HG03139 (cell line): ENCODE data around the gene CEP97.
"Not testable (repeated sequence)": the region's sequence is repeated elsewhere in the genome, so short reads cannot be mapped to it uniquely, and the experiment has no call there.

Source experiments
- ATAC-seq: cut with Tn5 transposase; IDR thresholded peaks from one replicate; pipeline ENCODE4 v1.9.1; 2021; ENCODE audit not compliant: unreplicated experiment

The CEP97 gene

GRCh38 chr3:101724329-101725193 lies at the start of gene CEP97:
CEP97 (plus strand) TSS chr3:101724614; CDS start chr3:101724677, 63 bp downstream.
- peak; percentile 89 for ATAC-seq

- no peak for ATAC-seq
Observed at GRCh38 chr3:101675709-101676215, 48.7 kb upstream of the CEP97 start.

GRCh38 chr3:101676216-101676764 lies 48.1 kb upstream of the CEP97 start:
- ATAC-seq = peak; percentile 86

- peak; percentile 67 for ATAC-seq
Observed at GRCh38 chr3:101676765-101677435, 47.5 kb upstream of the CEP97 start, which contains the start of gene ZBTB11. ZBTB11 (minus strand) TSS chr3:101677132; CDS start chr3:101676914, 218 bp downstream.

- no peak for ATAC-seq
Observed at GRCh38 chr3:101677436-101678286, 46.8 kb upstream of the CEP97 start.

GRCh38 chr3:101678837-101679236 lies 45.6 kb upstream of the CEP97 start:
- ATAC-seq = not testable (repeated sequence)

DNA sequence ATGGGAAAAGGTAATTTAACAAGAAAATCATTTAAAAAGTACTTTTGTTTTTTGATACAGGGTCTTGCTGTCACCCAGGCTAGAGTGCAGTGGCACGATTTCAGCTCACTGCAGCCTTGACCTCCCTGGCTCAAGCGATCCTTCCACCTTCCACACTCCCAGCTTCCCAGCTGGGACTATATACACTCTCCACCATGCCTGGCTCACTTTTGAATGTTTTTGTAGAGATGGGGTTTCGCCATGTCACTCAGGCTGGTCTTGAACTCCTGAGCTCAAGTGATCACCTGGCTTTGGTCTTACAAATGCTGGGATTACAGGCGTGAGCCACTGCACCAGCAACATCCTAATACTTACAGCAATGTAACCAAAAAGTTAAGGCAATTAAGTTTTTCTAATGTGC lies 43.9 kb upstream of the CEP97 start:
- no peak for ATAC-seq

GRCh38 chr3:101685050-101685400 lies 39.4 kb upstream of the CEP97 start:
- no peak for ATAC-seq

DNA sequence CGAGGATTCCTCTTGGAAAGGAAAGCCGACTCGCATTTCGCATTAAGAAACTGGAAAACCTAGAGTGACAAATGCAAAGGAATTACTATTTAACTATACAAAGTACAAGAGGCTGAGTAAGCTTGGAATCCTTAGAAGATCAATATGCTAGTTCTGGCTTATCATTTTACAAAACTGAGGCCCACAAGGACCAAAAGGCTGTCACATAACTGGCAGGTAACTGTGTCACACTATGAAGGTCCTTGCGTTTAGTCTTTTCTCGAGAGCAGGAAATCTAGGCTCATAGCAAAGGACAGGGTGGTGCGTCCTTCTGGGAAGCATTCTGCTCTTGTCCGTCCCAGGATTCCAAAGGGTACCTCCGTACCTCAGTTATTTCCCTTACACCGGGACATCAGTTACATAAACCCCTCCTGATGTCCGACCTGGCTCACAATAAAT lies 38.5 kb upstream of the CEP97 start:
- no peak for ATAC-seq

- no peak for ATAC-seq
Observed at GRCh38 chr3:101687142-101687931, 37.1 kb upstream of the CEP97 start.

DNA sequence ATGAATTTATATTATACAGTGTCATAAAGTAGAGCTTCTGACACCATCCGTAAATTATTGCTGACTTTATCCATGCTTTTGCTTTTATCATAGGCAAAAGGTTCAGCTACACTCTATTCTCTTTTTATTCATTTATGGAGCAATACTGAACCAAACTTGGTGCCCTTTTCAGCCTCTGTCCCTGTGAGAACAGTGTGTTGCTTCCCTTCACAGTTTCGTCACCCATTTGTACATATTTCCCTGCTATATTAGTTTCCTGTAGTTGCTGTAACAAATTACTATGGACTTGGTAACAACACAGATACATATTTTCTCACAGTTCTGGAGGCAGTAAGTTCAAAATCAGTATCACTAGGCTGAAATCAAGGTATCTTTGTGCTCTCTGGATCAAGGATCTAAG lies 35.1 kb upstream of the CEP97 start:
- ATAC-seq = no peak

DNA sequence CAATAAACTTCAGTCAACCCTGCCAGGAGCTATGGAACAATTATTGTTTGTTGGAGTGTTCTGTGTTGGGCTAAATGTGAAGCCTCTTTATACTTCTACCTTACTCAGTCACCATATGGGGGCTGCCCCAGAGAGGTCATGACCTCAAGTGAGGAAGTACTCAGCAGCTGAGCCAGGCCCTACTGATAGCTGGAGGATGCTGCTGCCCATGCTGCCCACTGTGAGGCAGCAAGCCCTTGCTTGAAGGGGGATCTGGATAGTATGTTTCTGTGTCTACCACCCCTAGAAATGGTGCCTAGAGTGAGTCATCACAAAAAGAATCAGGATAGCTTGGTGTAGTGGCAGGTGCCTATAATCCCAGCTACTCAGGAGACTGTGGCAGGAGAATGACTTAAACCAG lies 33.4 kb upstream of the CEP97 start:
- ATAC-seq = no peak

DNA sequence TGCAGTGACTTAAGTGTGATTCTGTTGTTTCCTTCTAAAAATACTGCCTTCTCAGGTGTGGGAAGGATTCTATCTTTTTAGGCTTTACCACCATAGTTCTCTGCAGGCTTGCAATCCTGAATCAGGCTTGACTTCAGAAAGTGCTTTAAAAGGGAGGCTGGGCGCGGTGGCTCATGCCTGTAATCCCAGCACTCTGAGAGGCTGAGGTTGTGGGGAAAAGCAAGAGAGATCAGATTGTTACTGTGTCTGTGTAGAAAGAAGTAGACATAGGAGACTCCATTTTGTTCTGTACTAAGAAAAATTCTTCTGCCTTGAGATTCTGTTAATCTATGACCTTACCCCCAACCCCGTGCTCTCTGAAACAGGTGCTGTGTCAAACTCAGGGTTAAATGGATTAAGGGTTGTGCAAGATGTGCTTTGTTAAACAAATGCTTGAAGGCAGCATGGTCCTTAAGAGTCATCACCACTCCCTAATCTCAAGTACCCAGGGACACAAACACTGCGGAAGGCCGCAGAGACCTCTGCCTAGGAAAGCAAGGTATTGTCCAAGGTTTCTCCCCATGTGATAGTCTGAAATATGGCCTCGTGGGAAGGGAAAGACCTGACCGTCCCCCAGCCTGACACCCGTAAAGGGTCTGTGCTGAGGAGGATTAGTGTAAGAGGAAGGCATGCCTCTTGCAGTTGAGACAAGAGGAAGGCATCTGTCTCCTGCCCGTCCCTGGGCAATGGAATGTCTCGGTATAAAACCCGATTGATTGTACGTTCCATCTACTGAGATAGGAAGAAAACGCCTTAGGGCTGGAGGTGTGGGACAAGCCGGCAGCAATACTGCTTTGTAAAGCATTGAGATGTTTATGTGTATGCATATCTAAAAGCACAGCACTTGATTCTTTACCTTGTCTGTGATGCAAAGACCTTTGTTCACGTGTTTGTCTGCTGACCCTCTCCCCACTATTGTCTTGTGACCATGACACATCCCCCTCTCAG lies 32.4 kb upstream of the CEP97 start:
- not testable (repeated sequence) for ATAC-seq

GRCh38 chr3:101693540-101693939 lies 30.9 kb upstream of the CEP97 start:
- not testable (repeated sequence) for ATAC-seq

DNA sequence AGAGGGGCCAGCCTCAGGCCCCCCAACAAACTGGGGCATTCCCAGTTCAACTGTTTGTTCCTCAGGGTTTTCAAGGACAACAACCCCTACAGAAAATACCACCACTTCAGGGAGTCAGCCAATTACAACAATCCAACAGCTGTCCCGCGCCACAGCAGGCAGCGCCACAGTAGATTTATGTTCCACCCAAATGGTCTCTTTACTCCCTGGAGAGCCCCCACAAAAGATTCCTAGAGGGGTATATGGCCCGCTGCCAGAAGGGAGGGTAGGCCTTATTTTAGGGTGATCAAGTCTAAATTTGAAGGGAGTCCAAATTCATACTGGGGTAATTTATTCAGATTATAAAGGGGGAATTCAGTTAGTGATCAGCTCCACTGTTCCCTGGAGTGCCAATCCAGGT lies 29.6 kb upstream of the CEP97 start:
- not testable (repeated sequence) for ATAC-seq

- no peak for ATAC-seq
Observed at GRCh38 chr3:101695779-101696372, 28.5 kb upstream of the CEP97 start.

DNA sequence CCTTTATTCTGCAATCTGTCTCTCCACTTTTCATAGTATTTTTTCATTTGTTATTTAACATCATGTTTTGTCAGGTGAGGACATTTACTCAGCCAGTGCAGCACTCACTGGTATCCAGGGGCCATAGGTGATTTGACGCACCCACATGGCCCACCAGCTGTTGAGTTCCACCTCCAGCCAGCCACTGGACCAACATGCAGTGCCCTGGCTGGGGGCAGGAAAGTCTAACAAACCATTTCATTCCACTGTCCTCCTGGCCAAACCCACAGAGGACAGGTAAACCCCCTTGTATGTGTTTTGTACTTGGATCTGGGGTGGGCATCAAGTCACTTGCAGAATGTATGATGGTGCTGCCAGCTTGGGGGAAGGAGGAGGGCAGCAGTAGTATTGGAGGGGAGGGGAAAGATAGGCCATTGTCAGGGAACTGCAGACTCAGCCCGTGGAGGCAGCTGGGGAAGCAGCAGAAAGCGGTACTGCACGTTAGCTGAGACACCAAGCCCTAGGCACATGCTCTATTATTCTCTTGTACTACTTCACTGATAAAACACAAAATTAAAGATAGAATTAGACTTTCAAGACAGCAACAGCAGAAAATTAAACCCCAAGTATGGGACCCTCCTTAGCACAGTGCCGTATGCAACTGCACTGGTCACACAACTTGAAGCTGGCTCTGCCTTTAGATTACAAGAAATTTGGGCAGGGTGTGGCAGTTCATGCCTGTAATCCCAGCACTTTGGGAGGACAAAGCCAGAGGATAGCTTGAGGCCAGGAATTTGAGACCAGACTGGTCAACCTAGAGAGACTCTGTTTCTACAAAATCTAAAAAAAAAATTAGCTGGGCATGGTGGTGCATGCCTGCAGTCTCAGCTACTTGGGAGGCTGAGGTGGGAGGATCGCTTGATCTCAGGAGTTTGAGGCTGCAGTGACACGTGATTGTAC lies 22.4 kb upstream of the CEP97 start:
- peak; percentile 14 for ATAC-seq
